GM21825 (cell line): ENCODE results near the gene CD248.

Experiments used
- ATAC-seq: cut with Tn5 transposase; IDR thresholded peaks from one replicate; pipeline ENCODE4 v1.9.1; 2021; ENCODE audit warnings: mild to moderate bottlenecking, moderate library complexity; ENCODE audit not compliant: unreplicated experiment

Gene CD248

GRCh38 chr11:66341502-66342126 lies 24.8 kb upstream of the CD248 start:
- ATAC-seq: no peak

DNA sequence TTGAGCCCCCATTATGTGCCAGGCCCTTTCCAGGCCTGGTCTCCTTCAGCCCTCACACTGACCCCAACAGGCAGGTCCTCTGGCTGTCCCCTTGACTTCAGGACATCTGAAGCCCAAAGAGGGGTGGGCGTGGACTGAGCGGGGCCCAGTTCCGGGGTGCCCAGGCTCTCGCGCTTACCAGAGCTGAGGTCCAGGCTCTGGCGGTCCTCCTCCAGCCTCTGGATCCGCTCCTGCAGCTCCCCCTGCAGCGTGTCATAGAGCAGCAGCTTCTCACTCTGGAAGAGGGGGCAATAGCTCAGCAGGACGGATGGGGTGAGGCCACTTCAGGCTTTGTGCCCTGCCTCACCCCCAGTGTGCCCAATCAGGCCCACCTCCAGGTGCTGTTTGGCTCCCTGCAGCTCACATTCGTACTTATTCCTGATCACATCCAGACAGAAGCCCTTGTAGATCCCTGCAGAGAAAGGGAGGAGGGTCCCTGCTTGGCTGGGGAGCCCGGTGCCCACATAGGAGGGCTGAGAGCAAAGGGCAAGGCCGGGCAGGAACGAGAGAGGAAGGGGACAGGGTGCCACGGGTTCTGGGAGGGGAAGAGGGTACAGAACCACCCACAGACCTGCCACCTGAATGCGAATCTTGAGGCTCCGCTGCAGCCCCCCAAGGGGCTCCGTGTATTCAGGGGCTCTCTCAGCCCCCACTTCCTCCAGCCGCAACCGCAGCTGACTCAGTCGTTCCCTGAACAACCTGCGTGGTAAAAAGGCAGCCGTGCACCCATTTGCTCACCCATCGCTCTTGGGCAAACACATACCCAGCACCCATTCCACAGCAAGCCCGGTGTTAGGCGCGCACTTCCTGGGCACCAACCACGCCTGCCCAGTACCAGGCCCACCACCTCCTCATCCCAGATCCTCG lies 24.0 kb upstream of the CD248 start:
- ATAC-seq: no peak

GRCh38 chr11:66339686-66340483 lies 23.0 kb upstream of the CD248 start:
- no peak for ATAC-seq

DNA sequence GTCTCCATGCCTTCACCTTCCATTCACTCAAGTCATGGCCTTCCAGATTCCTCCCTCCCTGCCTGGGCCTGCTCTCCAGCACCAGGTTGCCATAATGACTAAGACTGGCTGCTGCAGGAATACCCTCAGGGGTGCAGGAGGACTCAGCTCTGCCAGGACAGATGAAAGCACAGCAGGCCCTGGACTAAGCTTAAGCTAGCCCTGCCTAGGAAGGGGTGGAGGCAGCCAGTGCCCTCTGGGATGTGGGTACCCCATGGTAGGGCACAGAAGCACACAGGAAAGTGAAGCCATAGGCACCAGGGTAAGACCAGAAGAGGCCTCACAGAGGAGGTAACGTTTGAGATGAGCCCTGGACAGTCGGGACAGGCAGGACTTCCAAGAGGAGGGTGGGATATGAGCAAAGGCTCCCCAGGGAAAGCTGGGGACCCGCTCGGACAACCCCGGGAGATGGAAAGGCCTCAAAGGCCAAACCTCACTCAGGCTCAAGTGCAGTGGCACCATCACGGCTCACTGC lies 22.4 kb upstream of the CD248 start:
- no peak for ATAC-seq

- no peak for ATAC-seq
Measured at GRCh38 chr11:66338276-66339161, 21.7 kb upstream of the CD248 start.

- no peak for ATAC-seq
Measured at GRCh38 chr11:66337103-66337899, 20.5 kb upstream of the CD248 start.

- no peak for ATAC-seq
Measured at GRCh38 chr11:66336234-66337102, 19.6 kb upstream of the CD248 start, which contains the start of gene RIN1. Gene RIN1, minus strand, starts transcription at chr11:66336434. Its CDS starts 32 bp downstream, at chr11:66336402.

- no peak for ATAC-seq
Measured at GRCh38 chr11:66335531-66336233, 18.8 kb upstream of the CD248 start.

GRCh38 chr11:66334605-66335442 lies 18.0 kb upstream of the CD248 start:
- ATAC-seq: no peak

DNA sequence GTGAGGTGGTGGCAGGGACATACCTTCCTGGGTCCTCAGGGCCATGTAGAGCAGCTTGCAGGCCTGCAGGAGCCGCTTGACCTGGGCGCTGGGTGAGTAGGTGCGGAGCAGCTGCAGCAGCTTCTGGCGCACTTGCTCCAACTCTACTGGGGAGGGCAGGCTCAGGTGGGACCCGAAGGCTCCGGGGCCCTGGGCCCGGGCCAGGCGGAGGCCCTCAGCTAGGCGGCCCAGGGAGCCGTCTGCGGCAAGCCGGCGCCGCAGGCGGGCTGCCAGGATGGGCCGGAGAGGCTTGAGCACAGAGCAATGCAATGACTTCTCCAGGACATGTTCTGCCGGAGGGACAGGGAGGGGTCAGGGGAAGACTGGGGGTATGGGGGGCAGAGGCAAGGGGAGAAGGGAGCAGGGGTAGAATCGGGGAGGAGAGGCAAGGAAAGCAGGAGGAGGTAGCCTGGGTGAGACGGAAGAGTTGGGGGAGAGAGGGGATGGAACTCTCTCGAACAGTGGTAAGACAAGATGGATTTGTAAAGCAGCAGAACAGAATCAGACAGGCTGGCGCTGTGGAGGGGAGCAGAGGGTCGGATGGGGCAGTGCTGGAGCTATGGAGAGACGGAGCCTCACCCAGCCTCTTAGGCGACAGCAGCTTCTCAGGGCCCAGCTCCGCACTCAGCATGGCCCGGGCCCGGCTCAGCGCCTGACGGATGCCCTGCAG lies 17.2 kb upstream of the CD248 start:
- no peak for ATAC-seq

GRCh38 chr11:66333220-66333877 lies 16.5 kb upstream of the CD248 start:
- ATAC-seq: no peak

DNA sequence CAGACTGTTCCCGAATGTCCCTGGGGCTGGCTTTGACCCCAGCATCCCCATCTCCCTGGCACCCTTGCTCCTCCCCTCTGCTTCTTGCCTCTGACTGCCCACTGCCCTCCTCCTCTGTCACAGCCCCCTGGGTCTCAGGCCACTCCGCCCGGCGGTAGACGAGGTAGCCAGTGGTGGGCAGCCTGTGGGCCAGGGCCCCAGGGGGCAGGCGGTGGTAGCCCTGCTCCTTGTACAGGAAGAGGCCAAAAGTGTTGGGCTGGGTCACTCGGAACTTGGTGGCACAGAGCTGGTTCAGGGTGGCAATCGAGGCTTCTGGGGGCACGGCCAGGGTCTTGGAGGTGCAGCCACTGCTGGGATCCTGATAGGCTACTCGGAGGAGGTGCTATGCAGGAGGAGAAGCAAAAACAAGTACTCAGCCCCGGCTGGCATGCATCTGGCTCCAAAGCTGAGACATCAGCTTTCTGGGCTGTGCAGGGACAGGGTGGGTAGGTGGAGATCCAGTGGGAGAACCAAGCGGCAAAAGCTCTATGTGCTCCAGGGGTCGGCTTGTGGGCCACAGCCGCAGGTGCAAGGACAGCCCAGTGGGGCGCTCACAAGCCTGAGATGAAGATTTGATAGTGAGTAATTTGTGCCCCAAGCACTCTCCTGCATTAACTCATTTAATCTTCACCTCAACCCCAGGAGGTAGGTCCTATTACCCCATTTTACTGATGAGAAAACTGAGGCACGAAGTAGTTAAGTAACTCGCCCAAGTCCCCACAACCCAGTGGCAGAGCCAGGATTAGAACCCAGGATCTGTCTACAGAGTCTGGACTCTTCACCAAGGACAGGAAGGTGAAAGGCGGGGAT lies 15.8 kb upstream of the CD248 start:
- no peak for ATAC-seq

DNA sequence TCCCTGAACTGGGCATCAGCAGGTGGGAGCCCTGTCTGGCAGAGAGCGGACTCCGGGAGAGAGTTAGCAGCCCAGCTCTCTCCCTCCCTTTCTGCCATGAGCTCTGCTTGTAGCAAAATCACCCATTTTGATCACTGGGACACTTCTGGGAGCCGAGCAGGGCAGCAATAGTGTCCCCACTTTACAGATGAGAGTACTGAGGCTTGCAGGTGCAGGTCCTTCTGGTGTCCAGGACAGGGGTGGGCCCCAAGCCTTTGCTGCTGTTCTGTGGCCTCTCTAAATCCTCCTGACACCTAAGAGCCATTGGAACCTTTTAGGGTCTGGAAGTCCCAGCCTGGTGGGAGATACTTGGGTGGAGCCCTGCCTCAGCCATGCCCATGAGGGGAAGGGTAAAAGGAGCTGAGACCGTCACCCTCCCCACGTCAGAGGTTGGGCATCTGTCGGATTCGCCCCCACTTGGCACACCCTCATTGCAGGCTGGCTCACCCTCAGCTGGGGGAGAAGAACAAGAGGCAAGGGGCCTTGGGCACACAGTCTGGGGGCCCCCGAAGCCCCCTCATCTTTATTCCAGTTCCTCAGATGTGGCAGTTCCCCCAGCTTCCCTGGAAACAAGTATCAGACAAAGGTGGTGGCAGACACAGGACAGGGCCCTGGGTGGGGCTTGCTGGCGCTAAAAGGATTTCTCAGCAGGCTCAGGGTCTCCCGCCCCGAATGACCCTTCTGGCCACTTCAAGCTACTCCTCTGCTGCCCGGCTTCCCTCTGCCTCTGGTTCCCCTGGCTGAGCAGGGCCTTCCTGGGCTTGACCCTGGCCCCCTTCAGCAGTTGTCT lies 14.9 kb upstream of the CD248 start:
- ATAC-seq: no peak

DNA sequence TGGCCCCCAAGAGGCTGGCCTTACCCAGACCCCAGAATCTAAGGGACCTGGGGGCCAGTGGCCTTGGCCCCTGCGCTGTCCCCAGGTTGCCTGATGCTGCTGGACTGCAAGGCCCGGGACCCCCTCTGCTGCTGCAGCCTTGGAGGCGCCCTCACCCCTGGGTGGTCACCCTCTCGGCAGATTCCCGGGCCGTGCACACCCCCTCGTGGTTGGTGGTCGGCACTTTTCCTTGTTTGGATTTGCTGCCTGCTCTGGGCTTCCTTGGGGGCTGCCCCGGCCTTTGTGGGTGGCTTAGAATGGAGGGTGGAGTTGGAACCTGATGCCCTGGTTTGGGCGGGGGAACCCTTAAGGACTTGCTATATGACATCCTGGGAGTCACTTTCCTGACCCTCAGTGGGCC lies 14.1 kb upstream of the CD248 start:
- no peak for ATAC-seq
